OCI-LY3 (cell line): Measurements from ENCODE around the gene KCNMA1.
A peak's percentile ranks its signal among the peaks of the same experiment; 100 is the strongest.

Experiments
- H2AFZ ChIP-seq: fragments of 200-600, 300-600 bp; shearing (Covaris generic); 2 replicates; pipeline ENCODE4 v1.6.0; 2014; ENCODE audit warnings: antibody characterized with exemption, low read depth, low read length
- H3K27ac ChIP-seq: fragments of 200-600, 300-600 bp; sonication (generic); 2 replicates; pipeline ENCODE4 v1.5.1; 2014; ENCODE audit warnings: mild to moderate bottlenecking, low read length, moderate library complexity, mixed read lengths
- H3K27me3 ChIP-seq: fragments of 200-600, 300-600 bp; sonication (generic); 2 replicates; pipeline ENCODE4 v1.6.1; 2014; ENCODE audit warnings: low read depth, low read length, mixed read lengths
- H3K36me3 ChIP-seq: fragments of 200-600, 300-600 bp; sonication (generic); replicated peaks from 2 replicates; pipeline ENCODE3; 2014; ENCODE audit warnings: low read depth, low read length, mixed read lengths
- H3K4me1 ChIP-seq: fragments of 300-600, 200-600 bp; sonication (generic); 2 replicates; pipeline ENCODE4 v1.6.1; 2014; ENCODE audit warnings: low read length, mixed read lengths
- H3K4me2 ChIP-seq: fragments of 200-600, 300-600 bp; sonication (generic); 2 replicates; pipeline ENCODE4 v1.6.1; 2014; ENCODE audit warnings: low read length, mixed read lengths
- H3K4me3 ChIP-seq: fragments of 300-600, 200-600 bp; sonication (generic); 2 replicates; pipeline ENCODE4 v1.5.1; 2014; ENCODE audit warnings: antibody characterized with exemption, mild to moderate bottlenecking, low read length, moderate library complexity
- H3K79me2 ChIP-seq: fragments of 300-600, 200-600 bp; shearing (Covaris generic); 2 replicates; pipeline ENCODE4 v1.6.1; 2014; ENCODE audit warnings: mild to moderate bottlenecking, low read length, mixed read lengths
- H3K9ac ChIP-seq: fragments of 300-600, 200-600 bp; shearing (Covaris generic); 2 replicates; pipeline ENCODE4 v1.6.0; 2014; ENCODE audit warnings: mild to moderate bottlenecking, low read length, moderate library complexity
- H3K9me3 ChIP-seq: fragments of 200-600, 300-600 bp; shearing (Covaris generic); 2 replicates; pipeline ENCODE4 v1.6.1; 2014; ENCODE audit warnings: low read length, mixed read lengths; ENCODE audit not compliant: insufficient read depth
- H4K20me1 ChIP-seq: fragments of 200-600, 300-600 bp; sonication (generic); 2 replicates; pipeline ENCODE4 v1.6.1; 2016; ENCODE audit warnings: low read length, mixed read lengths; ENCODE audit not compliant: insufficient read depth
- EZH2phosphoT487 ChIP-seq: fragments of 200-600 bp; shearing (Covaris generic); IDR thresholded peaks from 2 replicates; pipeline ENCODE4 v1.6.1; 2018; ENCODE audit warnings: antibody characterized with exemption, mixed run types, low read depth
- TF ChIP-seq, protein P1 (sequence below): fragments of 200-600, 300-600 bp; sonication (generic); IDR thresholded peaks from 2 replicates; pipeline ENCODE4 v1.5.1; 2014; ENCODE audit warnings: antibody characterized with exemption, low read length, low read depth

Gene KCNMA1

DNA sequence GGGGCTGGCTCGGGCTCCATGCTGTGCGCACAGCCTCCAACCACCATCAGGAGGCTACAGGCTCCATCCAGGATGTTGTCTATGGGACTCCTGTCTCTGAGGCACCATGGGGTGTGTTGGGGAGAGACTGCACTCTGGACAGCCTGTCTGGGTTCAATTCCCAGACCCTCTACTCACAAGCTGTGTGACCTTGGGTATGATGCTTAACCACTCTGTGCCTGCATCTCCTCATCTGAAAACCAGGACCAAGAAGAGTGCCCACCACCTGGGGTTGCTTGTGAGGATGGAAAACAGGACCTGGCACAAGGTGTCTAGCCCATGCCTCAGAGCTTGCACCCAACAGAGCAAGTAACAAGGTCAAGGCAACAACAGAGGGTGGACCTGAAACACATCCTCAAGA, 109.8 kb downstream of the KCNMA1 start:
- Histone ChIP-seq H3K4me1 (peaks cover 44% of the 10 kb centered on the region), H4K20me1 (peaks cover 90% of the 10 kb centered on the region), H2AFZ (no peak overlapping the region), H3K27me3 (no peaks in the 10 kb centered on the region), H3K79me2 (peaks cover 83% of the 10 kb centered on the region), H3K27ac (no peak overlapping the region), H3K9me3 (no peaks in the 10 kb centered on the region), H3K4me3 (no peak overlapping the region), H3K36me3 (no peaks in the 10 kb centered on the region), H3K4me2 (no peak overlapping the region), H3K9ac (no peak overlapping the region)
- TF ChIP-seq, protein P1, sequence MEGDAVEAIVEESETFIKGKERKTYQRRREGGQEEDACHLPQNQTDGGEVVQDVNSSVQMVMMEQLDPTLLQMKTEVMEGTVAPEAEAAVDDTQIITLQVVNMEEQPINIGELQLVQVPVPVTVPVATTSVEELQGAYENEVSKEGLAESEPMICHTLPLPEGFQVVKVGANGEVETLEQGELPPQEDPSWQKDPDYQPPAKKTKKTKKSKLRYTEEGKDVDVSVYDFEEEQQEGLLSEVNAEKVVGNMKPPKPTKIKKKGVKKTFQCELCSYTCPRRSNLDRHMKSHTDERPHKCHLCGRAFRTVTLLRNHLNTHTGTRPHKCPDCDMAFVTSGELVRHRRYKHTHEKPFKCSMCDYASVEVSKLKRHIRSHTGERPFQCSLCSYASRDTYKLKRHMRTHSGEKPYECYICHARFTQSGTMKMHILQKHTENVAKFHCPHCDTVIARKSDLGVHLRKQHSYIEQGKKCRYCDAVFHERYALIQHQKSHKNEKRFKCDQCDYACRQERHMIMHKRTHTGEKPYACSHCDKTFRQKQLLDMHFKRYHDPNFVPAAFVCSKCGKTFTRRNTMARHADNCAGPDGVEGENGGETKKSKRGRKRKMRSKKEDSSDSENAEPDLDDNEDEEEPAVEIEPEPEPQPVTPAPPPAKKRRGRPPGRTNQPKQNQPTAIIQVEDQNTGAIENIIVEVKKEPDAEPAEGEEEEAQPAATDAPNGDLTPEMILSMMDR = no peak
- no peak for TF ChIP-seq EZH2phosphoT487

DNA sequence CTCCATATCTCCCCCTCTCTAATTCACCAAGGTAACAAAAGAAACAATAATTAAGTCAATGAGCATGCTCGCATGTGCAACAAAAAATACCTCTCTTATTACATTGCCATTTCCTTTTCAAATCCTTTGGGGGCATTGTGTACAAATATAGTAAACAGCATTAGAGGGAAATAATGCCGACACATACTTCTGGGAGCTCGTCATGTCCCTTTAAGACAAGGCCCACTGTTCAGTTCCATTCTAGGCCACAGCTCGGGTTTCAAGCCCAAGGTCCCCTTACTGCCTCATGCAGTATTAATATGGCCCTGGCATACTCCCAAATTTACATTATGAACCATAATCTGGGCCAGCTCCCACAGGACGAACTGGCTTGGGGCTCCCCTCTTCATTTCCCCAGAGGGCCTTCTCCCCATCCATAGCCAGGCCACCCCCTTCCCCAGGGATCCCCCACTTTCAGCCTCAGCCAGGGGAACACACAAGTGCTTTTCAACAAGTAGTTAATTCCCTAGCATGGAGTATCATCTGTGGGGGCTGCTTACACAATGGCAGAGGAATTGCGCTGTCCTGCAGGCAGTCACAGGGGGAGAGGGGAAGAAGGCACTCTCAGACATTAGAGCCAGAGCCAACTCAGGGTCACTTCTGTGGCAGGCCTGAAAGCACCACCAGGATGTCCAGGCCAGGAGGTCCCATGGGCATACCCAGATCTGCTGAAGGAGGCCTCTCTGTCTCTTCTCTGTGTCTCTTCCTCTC, 110.6 kb downstream of the KCNMA1 start:
- Histone ChIP-seq H3K9ac (no peak overlapping the region), H3K9me3 (no peaks in the 10 kb centered on the region), H3K36me3 (no peaks in the 10 kb centered on the region), H4K20me1 (peaks cover 89% of the 10 kb centered on the region), H2AFZ (no peak overlapping the region), H3K4me1 (peaks cover 44% of the 10 kb centered on the region), H3K27ac (no peak overlapping the region), H3K79me2 (peaks cover 82% of the 10 kb centered on the region), H3K27me3 (no peaks in the 10 kb centered on the region), H3K4me3 (no peak overlapping the region), H3K4me2 (no peak overlapping the region)
- TF ChIP-seq, protein P1 = no peak
- no peak for TF ChIP-seq EZH2phosphoT487

DNA sequence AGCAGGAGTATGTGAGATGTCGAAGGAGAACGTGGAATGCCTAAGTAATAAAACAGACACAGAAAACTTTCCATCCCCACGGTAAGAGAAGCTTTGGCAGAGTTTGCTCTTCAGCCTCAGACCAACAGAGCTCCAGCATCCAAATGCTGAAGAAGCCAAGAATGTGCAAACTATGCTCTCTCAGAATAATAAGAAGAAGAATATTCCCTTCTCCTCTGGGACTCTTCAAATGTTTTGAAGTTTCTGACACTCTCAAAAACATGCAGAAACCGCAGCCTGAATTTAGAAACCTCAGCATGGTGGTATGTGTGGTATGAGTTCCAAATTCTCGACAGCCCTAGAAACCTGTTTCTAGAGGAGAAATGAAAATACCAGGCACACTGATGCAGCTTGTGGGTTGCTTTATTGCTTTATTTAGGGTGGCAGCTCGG, 113.3 kb downstream of the KCNMA1 start:
- Histone ChIP-seq H3K36me3 (no peaks in the 10 kb centered on the region), H3K9me3 (no peaks in the 10 kb centered on the region), H3K27me3 (no peaks in the 10 kb centered on the region), H3K27ac (no peak overlapping the region), H3K79me2 (peaks cover 64% of the 10 kb centered on the region), H3K4me1 (peaks cover 28% of the 10 kb centered on the region), H4K20me1 (peaks cover 78% of the 10 kb centered on the region), H3K4me2 (peak overlapping the region; percentile 22; the same call in 1 of the 2 replicates), H2AFZ (no peak overlapping the region), H3K4me3 (no peak overlapping the region), H3K9ac (no peak overlapping the region)
- no peak for TF ChIP-seq EZH2phosphoT487
- TF ChIP-seq, protein P1 = no peak

DNA sequence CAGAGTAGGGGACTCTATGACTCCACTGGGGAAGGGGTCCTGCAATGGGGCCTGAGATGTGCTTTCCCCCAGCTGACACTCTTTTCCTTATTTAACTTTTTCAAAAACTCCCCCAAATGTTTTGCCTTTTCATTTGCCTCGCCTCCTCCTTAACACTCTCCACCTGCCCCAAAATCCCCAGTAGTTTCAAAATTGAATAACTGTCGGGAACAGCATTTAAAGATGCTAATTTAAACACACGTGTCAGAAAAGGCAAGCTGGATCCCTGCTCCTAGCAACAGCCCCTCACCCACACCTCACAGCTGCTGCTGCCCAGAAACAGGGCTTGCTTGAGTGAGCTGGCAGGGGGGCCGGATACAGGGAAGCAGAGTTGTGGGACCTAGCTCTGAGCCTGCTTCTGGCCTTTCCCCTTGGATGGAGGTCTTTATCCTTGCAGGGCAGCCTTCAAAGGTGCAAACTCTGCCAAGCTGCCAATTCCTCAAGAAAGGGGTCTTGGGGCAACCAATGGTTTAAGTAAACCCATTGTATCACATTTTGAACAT, 115.3 kb downstream of the KCNMA1 start:
- H3K4me3 ChIP-seq = no peak overlapping the region
- H3K36me3 ChIP-seq = no peaks in the 10 kb centered on the region
- peaks cover 56% of the 10 kb centered on the region for H3K79me2 ChIP-seq
- no peak overlapping the region for H2AFZ ChIP-seq
- H3K4me1 ChIP-seq = peaks cover 28% of the 10 kb centered on the region
- H3K9ac ChIP-seq = no peak overlapping the region
- H4K20me1 ChIP-seq = peaks cover 81% of the 10 kb centered on the region
- TF ChIP-seq, protein P1 = no peak
- no peak for TF ChIP-seq EZH2phosphoT487
- no peak overlapping the region for H3K27ac ChIP-seq
- H3K9me3 ChIP-seq = no peaks in the 10 kb centered on the region
- H3K4me2 ChIP-seq = peak overlapping the region; percentile 52
- H3K27me3 ChIP-seq = no peaks in the 10 kb centered on the region
